Activated T-helper 1 cell treated with Interleukin-2 at 50 U/mL for 16 hours (primary cell): ENCODE results near the gene IGF1.

Source experiments
- DNase-seq: peaks from one replicate; pipeline ENCODE4 v3.0.0-alpha.2; 2020; ENCODE audit warnings: low read depth

The IGF1 gene

DNA sequence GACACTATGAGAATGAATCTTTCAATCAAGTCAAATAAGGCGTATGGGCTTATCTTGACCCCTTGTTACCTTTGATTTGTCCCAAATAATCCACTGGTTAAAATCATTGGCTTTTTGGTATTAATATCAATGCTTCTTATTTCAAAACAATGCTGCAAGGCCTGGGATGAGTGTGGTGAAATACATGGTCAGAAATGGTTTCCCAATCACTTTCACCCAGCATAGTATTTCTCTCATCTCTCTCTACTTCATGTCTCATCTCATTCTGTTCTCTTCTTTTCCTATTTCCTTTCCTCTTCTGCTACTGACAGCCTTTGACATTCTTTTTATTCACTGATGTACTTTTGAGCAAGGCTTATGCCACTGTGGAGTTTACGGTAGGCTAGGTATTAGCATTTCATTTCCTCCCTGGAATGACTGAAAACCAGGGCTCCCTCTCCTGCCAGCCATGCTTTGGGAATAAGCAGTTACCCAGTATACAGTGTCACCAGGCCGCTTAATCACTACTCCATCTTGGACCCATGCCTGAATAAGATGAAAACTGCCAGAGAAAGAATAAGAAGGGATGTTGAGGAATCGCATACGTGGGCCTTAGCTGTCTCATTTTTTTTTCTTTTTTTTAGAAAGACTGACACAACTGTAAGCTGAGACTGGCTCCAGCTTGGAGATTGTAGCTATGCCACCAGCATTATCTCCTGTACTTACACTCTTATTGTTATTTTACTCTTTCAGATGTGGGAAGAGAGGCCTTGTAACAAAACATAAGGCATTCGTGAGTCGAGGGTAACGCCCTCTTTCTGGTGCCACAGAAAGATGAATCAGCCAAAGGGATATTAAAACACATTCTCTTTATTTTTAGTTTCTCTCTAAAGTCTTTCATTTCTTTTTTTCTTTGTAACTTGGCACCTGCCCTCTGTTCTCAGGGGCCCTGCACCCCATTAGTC, 53.5 kb downstream of the IGF1 start:
- DNase-seq, result no peak

DNA sequence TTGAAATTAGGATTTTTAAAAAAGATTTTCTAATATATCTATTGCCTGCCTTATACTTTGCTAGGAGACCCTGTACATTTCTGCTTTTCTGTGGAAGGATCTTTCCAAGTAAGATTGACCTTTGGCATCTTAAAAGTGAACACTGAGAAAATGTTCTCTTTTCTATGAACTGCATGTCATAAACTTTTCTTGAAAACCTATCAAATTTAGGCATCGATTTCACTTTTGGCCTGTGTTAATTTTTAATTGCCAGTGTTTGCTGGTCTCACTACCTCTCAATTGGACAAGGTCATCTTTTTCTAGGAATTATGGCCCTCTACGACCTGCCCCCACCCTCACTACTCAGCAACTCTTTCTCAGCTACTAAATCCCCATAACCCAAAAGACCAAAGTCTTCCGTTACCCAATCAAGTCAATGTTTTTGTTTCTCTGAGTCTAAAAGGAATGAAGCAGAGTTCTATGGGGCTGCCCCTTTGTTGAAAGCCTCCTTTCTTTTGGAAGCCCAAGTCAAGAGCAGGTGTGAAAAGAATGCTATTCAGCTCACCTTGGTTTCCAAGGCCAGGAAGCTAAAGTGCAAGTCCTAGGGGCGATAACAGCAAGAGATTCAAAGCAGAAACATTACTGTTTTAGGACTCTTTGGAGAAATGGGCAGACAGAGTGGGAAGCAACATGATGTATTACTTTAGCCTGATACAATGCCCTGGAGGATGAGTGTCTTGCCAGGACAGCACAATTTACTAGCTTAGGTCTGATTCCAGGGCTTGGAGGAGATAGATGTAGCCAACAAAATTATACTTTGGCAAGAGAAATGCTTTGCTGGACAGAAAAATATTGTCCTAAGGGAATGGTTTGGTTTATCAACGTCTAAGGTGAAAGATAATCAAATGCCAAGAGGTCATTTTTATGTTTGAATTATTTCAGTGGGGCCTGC, 55.0 kb downstream of the IGF1 start:
- no peak for DNase-seq

DNA sequence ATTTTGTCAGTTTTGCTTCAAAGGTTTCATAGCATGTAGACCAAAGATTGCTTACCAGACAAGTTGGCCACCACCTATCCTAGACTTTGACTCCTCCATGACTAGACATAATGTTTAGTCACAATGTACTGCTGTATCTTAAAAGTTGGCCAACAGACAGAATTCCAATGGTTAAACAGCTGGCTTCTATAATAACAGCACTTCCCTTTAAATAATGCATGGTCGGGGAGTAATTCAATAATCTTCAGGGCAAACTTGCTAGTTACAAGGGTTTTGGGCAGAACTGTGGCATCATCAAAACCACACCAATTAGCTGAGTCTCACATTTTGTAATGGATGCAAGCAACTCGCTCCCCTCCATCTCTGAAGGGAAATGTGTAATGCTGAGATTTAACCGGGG, 56.9 kb downstream of the IGF1 start:
- no peak for DNase-seq

DNA sequence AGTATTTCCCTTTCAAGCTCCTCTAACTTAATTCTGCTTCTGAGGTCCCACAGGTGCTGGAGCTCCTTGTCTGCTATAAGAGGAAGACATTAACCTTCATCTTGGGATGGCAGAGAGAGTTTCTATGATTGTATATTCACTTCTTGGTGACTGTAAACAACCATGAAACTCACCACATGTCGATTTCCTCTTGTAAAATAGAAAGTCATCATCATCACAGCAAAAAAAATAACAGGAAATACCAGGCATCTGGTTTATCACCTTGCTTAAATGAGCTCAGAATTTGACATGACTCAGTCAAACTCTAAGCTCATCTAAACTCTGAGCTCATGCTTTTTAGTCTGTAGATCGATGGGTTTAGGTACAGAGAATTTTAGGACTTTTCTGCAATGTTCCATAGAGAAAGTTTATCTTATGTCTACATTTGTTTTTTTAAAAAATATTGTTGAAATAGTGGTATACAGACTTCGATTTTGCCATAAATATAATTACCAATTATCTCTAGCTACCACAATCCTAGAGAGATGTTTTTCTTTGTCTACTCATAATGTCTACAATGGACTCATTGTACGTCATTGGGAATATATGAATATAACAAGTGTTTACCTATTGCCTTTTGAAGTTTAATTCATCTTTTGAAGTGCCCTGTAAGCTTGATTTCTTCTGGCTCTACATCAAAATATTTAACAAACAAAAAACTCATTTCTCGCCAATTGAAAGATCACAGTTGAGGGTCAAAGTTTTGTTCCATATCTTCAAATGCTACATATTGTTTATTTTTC, 58.4 kb downstream of the IGF1 start:
- DNase-seq, result no peak

DNA sequence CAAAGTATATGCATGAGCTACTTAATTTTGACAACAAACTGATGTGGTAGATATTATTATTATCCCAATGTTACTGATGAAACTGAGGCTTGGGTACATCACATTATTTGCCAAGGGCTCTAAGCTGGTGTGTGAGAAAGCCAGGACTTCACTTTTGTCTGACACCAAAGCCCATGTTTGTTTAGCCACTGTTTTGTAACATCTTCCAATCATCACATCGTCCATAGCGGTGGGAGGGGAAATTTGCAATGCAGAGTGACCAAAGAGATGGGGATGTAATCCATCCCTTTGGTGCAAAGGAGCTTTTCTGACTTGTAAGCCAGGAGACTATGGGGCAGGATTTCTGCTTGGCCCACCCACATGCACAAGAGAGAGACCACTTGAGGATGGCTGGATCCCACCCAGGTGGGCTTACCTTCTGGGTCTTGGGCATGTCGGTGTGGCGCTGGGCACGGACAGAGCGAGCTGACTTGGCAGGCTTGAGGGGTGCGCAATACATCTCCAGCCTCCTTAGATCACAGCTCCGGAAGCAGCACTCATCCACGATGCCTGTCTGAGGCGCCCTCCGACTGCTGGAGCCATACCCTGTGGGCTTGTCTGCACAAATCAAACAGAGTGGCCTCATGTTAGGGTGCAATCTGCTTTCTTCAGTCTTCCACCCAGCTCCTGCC, 61.1 kb downstream of the IGF1 start:
- DNase-seq, result no peak

DNA sequence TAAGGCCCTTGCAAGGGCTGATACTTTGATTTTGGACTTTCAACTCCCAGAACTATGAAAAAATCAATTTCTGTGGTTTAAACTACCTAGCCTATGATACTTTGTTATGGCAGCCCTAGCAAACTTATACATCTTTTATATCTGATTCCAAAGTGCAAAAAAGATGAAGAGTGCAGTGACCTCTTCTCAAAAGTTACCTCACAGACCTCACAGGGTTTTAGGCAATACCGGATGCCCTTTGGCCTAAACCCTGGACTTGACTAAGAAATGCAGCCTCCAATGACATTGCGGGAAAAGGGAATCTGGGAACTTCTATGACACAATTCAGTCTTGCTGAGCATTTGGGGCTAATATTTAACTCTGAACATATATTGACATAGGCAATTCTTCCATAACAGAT, 63.3 kb downstream of the IGF1 start:
- no peak for DNase-seq

DNA sequence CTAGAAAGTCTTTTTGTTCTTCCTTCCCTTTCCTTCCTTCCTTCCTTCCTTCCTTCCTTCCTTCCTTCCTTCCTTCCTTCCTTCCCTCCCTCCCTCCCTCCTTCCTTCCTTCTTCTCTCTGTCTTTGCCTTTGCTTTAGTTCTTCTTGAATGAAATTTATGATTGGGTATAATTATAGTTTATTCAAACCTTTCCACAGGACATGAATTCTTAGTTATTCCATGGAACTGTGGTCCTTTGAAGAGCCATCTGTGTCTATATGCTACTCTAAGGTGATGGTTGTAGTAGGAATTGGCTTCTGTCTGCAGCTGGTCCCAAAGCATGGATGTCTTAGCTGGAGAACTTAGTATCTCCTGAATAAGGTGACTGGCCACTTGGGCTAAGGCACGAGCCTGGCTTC, 64.8 kb downstream of the IGF1 start:
- no peak for DNase-seq

DNA sequence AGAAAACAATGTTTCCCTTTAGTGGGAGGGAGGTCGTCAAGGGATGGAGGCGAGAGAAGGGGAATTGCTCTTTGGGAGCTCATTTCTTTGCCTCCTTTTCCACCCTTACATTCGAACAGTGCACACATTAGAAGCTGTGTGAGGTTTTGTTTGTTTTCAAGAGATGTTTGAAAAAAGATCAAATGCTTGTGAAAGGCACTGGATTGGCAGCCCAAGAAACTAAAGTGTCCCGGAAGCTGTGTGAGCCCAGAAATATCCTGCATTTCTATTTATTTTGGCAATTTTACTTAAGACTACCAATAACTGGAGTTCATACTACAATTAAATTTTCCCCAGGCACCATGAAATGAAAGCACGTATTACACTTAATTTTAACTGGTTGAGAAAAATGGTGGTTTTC, 67.0 kb downstream of the IGF1 start:
- DNase-seq, result no peak

DNA sequence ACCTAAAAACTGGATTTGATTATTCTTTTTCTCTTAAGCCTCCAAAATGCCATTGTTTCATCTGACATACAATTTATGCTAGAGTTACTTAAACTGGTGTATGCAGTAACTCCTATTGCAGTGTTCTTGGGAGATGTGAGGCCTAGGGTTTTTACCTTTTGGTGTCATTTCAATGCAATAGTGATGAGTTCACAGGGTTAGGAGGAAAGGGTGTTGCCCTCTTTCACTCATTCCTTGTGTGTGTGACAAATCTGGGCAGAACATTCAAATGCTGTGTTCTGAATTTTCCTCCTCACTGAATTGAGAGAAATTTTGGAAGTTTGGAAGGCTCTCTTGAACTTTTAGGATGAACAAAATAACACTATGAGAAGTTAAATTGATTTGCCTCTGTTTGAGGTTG, 69.9 kb downstream of the IGF1 start:
- DNase-seq, result no peak

DNA sequence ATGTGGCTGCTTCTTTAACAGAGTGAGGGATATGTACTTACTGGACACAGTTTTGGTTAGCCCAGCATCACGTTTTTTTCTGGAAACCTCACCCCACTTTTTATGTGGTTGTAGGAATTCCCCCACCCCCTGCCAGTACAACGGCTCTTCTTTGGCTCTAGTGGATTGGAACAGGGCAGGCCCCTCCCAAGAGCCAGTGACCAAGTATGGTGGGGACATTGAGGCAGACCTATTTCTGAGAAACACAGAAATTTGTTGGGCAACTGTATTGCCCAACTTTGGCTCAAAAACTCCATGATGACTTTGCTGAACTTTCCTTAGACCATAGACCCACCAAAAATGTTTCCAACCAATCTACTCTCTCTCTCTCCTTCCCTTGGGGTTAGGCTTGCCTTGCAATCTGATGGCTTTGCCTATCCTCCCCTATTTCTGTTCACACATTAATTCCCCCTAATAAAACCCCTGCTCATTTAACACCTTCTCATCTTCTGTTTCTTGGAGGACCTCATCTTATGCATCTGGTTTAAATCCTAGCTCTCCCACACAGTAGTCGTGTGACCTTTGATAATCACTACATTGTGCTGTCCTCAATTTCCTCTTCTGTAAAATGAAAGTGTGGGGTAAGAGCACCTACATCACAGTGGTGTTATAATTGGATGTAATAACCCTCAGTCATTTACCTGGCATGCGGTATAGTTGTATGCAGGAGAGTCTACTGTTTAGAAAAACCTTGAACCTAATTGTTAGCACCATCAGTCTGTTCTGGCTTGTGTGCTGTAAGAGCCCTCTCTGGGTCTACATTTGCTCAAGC, 71.7 kb downstream of the IGF1 start:
- no peak for DNase-seq

DNA sequence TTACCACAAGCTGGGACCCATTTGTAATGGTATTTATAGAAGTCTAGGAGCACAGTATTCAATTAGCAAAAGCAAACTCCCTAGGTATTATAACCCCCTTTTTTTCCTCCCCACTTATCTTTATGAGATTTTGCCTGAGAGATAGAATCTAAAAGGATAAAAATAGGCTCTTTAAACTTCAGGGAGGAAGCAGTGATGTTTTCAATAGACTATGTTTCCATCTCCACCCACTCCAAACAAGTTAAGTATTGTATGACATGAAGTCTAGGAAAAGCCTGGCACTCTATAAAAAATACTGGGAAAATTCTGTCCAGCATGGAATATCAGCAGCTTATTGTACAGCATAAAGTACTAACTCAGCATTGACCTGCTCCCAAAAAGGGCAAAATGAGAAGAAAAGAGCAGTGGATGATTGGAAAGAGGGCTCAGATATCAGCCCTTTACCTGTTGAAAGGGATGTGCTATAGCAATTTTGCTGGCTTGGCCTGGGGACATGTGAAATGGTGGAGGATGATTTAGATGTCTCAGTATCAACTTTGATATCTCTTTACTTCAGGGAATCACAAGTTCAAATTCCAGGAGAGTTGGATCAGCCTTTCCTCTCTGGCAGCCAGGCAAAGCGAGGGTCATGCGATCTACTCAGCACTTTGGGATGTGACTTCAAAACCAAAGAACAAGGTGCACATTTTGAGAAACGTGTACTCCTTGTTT, 72.4 kb downstream of the IGF1 start:
- DNase-seq, result no peak

DNA sequence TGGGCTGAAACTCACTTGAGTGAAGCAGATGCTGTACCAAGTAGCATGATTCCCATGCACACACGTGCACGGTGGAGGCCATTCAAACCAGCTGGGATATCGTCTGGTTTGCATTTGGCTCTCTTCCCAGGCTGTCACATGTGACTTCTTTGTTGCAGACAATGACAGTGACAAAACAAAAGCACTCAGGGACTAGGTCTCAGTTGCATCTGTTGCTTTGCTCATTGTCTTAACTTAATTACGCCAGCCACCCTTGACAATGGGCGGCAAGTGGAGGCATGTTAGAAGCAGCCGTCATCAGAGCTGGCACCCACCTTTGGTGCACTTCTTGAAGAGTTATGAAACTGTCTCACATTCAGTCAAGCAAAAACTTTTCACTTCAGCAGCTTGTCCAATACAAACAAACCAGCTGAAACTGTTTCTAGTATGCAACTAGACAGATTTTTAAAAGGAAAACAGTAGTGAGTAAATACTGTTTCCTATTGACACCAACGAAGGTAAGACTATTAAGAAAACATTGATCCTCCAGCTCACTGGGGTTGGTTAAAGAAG, 74.3 kb downstream of the IGF1 start:
- DNase-seq, result no peak

DNA sequence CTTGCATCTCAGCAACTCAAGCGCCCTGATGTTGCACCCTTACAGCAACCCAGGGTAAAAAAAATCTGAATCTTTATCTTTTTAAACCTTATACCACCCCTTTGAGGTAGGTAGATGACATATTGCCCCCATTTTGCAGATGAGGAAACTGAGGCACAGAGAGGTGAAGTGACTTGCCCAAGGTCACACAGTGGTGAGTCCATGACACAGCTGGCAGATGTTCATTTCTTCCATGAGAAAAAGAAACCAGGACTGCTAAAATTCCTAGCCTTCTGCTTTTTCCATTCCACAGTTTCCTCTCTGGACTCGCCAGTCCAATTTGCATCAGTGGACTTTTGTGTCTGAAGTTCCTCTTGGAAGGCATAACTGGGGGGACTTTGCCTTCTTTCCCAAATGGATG, 79.3 kb downstream of the IGF1 start:
- no peak for DNase-seq

DNA sequence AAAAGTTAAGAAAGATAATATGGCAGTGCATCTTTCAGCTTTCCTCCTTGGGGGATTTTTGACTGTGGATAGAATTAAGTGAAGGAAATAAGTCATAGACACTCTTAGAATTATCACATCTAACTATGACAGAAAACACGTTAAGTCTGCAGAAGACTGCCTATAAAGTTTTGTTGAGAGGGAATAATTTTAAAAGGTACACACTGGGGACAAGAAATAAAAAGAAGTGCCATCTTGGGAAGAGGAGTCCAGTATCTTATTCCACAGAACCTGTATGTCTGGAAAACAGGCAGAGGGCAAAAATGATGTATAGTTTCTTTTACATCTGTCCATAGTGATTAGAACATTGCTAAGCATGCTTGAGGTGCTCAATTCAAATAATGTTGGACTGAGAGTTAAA, 80.7 kb downstream of the IGF1 start:
- no peak for DNase-seq

DNA sequence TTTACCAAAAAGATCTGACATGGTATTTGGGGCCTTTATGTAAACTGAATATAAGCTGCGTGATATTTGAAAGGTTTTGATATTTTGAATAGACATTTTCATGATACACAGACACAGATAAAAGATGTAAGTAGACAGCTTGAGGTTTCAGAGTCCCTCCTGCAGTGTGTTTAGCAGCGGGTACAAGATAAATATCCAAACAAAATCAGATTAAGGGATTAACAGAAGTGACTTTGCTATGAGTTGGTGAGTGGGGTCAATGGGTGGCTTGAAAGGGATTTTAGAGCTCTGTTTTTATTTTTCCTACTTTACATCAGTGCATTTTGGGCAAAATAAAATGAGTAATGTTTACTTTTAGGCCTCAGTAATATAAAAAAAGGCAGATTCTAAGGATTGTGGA, 84.1 kb downstream of the IGF1 start:
- DNase-seq, result no peak

DNA sequence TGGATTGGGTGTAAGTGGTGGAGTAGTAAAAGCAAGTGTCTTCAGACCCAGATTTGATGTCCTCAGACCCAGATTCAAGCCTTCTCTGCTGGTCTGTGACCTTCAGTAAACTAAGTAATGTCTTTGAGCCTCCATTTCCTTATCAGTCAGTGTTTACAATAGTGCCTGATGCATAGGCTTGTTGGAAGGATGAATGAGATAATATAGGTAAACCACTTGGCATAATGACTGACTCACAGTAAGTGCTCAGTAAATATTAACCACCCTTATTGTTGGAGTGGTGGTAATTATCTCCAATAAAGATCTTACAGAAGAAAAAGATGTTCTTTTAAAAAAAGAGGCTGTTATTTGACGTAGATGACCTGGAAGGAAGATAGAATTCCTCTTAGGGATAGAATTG, 86.2 kb downstream of the IGF1 start:
- DNase-seq, result no peak

DNA sequence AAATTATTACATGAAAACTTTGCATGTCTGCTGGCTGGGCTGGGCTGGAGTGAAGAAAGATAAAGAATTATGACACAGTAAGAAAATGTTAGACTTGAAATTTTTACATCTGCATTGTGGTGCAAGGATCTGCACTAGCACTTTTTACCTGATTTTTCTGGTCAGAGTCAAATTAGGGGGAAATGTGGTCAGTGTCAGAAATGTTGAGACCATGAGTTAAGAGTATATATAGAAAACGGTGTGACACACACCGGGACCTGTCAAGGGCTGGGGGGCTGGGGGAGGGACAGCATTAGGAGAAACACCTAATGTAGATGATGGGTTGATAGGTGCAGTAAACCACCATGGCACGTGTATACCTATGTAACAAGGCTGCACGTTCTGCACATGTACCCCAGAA, 90.3 kb downstream of the IGF1 start:
- DNase-seq, result no peak

DNA sequence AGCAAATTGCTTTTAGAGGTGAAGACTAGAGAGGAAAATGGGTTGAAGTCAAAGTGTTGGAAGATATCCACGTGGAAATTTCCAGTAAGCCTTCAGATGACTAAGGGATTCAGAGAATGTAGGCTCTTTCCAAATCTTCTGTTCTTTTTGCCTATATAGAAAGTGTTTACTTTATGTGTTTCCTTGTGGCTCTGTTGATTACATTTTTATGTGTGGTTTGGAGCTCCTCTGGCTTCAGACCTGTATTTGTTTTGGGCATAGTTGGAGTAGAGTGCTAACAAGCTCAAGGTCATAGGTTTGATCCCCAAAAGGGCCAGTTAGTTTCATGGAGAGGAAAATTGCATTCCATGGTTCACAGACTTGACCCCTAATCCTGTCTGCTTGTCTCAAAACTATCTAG, 91.9 kb downstream of the IGF1 start:
- DNase-seq, result no peak

DNA sequence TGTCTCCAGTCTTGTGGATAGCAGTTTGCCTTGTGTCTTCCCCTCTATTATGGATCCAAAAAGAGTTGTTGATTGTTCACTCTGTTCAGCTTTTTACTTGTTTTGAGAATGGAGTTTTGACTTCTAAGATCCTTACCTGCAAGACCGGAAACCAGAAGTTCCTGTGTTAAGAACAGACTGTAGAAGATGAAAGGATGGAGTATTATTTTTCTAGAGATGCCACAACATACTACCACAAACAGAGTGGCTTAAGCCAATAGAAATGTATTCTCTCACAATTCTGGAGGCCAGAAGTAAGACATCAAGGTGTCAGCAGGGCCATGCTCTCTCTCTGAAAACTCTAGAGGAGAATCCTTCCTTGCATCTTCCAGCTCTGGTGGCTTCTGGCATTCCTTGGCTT, 95.0 kb downstream of the IGF1 start:
- DNase-seq, result no peak
